GM19193 (cell line): ENCODE data around the gene ARL6.
A peak's percentile ranks its signal among the peaks of the same experiment; 100 is the strongest.

Experiments
- POLR2A ChIP-seq: IDR thresholded peaks from 4 replicates; pipeline ENCODE4 v1.6.1; 2011; ENCODE audit not compliant: insufficient read depth, insufficient read length; ENCODE audit errors: extremely low read depth

The ARL6 gene

DNA sequence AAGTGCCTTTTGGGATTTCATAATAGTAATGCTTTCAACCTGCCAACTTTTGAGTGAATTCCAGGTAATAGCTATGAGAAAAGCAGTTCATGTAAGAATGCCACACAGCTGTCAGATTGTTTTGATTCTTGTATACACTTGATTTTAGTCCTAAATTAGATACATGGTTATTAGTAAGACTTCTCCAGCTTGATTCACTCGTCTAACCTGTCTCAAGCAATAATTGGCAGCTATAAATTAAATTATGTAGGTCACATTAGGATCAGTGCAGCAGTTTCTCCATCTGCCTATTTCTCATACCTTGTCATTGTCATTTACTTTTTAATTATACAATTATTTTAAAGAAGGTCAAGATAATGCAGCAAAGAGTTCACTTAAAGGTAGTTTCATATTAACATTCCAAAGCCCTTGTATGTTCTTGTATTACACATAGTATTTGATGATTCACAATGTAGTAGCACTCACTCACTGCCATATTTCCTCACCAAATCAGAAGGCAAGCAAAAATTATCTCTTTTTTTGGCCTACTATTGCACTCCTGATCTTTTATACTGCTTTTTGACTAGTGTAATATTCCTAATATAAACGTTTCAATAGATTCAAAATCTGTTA lies 46.3 kb downstream of the ARL6 start:
- TF ChIP-seq POLR2A, result no peak

DNA sequence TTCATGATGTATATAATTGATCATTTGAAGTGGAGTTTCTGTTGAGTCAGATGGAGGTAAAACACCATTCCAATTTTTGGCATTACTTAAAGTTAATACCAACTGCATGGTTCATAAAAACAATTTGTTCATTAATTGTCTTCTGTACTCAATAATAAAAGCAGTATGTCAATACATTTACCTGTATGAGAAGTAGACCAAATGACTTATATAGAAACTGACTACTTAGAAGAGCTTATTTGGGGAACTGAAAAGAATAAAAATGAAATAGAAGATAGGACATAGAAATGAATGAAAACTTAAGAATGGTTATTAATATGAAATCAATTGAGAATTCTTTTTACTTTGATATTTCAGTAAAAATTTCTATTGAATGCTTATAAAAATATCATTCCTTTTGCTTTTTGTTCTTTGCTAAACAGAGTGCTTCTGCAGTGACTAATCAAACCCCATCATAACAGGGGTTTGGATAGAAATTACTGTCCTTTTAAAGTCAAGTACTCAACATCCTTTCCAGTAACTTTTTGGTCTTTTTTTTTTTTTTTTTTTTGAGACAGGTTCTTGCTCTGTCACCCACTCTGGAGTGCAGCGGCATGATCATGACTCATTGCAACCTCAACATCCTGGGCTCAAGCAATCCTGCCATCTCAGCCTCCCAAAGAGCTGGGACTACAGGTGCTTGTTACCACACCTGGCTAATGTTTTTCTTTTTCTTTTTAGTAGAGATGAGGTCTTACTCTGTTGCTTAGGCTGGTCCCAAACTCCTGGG lies 50.8 kb downstream of the ARL6 start:
- TF ChIP-seq POLR2A, result no peak

DNA sequence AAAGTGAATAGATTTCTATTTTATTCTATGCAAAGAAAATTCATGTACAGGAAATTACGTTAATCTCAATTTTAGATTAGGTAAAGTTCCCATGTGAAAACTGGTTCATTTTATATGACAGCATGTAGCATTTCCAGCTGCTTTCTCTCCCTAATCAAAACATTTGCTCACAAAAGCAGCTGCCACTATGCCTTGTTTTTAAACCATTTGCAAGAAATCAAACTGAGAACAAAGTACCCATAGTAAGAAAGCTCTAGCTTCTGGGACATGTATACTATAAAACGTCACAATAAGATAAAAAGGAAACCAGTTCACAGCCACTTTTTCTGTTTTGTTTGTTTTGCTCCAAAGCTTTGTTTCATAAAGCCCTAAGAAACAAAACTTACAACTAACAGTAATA lies 52.3 kb downstream of the ARL6 start:
- no peak for TF ChIP-seq POLR2A

DNA sequence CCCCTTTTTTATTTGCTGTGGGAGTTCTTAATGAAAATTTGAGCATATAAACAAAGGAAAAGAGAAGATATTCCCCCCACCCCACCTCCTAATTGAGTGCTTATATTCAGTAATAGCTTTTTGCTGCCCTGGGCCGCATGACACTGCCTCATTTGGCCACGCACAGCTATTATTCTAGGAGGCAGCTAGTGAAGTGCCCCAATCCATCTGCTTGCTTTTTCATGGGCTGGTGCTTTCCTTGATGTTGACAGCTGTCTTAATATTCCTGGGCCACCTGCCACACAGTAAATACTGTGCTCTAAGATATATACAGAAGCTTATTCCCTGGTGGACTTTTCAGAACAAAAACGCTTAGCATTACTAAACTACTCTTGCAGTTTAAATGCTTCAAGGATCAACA lies 53.4 kb downstream of the ARL6 start:
- TF ChIP-seq POLR2A, result no peak

DNA sequence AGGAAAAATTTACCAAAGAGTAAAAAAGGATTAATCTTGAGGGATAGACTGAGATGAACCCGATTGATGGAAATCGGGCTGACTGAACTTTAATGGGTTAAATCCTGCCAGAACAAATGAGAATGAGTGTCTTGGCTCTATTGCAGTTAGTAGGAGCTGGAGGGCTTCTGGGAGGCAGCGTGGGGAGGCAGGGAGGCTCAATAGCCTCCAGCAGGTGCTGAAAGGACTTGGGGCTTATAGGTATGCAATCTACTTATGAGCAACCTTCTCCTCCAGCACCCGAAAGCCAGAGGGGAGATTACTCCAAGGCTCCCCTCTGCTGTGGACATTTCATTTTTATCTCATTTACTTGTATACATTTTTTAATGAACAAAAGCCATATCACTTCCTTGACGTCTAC lies 56.2 kb downstream of the ARL6 start:
- TF ChIP-seq POLR2A, result no peak

DNA sequence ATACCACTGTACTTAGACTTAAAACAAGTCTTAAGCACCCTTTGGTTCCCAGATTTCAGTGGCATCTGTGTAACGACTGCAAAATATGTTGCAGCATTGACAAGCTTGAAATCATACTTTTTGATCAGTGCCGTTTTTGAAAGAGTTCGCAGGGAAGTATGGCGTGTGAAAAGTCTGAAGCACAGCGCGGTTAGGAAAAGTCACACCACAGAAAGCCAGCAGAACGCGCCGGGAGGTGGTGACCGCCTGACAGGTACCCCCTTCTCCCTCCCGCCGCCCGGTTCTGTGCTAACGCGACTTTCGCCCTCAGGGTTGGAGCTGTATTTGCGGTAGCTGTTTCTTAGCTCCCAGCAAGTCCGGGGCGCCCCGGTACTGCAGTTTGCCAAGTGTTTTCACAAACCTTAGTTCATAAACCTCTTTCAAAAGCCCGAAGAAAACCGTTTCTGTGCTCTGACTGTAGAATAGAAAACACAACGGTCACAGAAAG lies 56.8 kb downstream of the ARL6 start:
- no peak for TF ChIP-seq POLR2A

DNA sequence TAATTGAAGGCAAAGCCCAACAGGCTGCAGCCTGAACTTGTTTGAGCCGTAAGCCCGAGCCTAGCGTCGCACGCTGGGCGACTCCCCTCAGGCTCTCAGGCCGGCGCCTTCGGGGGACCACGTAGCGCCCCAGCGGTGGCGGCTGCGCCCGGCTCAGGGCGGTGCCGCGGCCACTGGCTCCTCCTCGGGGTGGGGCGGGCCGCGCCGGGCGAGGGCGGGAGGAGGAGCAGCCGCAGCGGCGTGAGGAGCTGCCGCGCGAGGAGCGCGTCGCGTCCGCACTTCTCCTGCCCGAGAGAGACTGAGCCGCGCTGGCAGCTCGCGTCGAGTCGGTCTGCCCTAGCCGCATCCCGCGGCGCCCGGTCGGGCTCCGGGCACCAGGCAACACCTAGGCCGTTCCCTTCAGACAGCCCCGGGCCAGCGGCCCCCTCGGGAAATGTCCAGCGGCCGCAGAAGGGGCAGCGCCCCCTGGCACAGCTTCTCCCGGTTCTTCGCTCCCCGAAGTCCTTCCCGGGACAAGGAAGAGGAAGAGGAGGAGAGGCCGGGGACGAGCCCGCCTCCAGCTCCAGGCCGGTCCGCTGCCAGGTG lies 57.3 kb downstream of the ARL6 start, which contains the start of gene CRYBG3:
CRYBG3 (plus strand) TSS at position 238 of the 585 bp plus-strand sequence; CDS start at position 434, 196 bp downstream.
- peak; percentile 73 for TF ChIP-seq POLR2A

DNA sequence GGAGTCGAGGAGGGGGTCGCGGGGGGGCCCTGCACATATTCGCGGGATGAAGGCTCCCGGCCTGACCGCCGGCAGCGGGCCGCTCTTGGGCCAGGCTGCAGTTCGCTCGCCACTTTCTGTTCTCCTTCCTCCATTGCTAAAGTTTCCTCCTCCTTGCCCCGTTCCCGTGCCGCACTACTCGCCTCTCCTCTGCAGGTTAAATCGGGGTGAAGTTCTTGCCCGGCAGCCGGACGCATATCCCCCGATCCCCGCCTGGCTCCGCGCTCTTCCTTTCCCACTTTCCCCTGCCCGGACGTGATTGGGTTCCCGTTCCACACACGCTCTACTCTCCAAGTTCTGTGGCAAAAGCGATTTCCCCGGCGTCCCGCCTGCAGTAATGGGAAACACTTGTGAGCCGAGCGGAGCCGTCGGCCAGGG lies 57.8 kb downstream of the ARL6 start:
- no peak for TF ChIP-seq POLR2A

DNA sequence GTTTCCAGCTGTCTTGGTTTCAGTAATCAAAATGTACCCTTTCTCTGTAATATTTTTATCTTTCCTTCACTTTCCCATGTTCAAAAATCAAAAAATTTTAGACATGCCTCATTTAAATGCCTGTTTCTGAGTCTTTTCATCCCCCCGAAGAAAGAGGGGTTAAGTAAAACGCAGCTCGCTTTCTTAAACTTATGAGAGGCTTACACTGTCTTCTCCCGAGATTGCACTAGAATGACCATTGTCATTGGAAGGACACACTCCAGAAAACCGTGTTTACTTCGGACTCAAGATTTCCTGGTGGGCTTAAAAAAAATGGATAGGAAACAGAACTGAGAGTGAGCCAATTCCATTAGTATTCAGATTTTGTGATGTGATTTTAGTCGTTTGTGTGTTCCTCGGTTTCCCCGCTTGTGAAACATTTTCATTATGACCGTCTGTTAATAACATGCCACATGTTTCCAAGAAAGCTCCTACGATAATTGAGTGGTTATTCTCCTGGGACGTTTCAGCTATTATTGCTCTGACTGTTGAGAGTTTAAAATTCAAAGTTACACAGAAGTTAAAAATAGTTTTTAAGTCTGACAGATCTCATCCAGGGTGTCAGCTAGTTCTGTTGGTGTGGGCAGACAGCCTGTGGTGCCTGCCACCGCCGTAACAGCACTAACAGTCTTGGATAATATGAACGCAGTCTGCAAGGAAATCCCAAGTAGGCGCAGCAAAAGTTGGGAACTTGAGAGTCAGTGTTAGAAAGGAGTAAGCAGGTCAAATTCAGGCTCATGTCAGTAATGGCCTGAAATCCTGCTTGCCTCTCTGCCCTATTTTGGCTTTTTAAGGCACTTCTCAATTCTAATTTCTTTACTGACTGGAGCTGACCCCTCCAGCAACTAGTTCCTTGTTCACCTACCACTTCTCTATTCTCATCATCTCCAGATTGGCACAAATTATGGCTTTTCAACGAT lies 58.8 kb downstream of the ARL6 start:
- no peak for TF ChIP-seq POLR2A

DNA sequence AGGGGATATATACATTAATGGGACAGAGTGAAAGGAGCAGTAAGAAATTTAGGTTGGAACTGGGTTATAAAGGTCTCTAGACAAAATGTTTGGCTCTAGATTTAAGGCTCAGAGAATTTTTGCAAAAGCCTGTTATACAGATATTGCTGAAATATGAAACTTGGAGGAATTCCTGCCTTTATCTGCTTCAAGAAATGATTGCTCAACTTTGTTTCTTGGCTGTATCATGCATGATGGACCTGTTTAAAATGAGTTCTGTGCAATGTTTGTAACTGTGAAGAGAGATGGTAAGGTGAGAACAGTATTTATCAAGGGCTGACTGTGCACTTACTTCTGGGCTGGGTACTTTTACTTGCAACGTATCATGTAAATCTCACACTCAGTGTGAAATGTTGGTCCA lies 60.5 kb downstream of the ARL6 start:
- no peak for TF ChIP-seq POLR2A

DNA sequence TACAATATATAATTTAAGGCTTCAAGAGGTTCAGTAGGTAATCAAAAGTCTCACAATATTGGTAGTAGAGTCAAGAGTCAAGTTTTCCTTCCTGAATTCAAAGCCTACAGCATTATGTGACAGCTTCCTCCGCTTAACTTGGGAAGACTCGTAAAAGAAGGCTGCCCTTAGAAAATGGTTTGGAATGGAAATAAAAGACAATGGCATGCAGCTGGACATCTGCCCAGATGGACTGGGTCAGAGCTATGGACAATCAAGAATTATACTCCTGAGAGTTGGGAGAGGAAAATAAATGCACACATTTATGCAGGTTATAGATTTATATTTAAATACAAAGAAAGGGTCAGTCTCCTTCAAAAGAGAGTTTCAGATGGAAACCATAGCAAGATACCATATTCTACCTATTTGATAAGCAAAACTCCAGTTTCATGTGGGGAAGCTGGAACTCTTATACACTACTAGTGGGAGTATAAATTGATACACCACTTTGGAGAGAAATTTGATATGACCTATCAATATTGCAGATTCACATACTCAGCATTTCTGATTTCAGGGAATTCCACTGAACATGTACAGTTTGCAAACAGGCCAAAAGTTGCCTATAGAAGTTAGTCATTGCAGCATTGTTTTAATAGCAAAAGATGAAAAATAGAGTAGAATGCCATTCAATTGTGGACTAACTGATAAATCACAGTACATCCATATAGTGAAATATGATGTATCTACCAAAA lies 63.3 kb downstream of the ARL6 start:
- TF ChIP-seq POLR2A, result no peak

DNA sequence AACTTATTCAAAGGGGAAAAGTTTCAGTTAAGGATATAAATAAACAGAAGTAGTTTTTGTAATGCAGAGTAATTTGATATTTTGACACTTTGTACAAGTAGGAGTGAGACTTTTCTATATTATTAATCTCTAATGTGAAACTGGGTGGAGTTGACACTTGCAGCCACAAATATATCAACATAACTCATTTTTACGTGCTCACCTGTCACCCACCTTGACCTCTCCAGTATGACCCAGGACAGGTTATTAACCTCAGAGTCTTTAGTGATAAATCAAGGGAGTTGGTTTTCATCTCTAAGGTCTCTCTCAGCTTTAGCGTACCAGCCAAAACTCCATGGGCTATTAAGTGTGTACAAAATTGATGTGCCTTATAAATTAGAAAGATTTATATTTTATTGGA lies 64.6 kb downstream of the ARL6 start:
- TF ChIP-seq POLR2A, result no peak

DNA sequence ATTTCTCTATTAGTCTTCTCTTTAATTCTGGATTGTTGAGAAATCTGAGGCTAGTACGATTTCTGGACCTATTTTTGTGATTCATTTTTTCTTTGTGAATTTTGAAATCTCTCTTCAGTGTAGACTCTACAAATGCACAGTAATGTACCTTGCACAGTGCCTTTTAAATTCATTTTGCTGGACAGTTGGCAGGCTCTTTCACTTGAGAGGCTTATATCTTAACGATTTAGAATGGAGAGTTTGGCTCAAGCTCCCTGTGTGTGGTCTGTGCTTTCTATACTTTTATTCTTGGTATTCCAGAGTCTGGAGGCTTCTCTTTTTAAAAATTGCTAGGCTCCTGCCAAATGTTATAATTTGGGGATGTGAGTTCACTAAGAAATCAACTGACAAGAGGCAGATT lies 66.1 kb downstream of the ARL6 start:
- no peak for TF ChIP-seq POLR2A

DNA sequence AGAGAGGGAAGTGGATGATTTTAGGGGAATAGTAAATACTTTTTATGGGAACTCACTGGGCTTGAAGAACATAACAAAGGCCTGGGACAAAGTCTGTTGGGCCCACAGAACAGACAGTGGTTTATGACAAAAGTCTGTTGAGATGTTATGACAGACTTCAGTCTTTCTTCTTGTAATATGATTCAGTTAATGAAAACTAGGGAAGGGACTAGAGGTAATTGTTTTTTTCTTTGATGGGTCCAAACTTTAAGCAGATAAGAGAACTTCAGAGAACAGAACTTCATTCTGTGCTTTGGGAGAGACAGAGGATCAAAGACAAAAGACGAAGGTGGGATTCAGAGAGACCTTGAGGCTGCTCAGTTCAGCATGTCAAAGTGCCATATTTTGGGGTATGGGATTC lies 66.6 kb downstream of the ARL6 start:
- no peak for TF ChIP-seq POLR2A
